NCI-H2171 (cell line): ENCODE results near the gene APMAP.

Experiments used
- DNase-seq: peaks from one replicate; lab custom pipeline; 2025; lab: John Stamatoyannopoulos, UW

The APMAP gene

GRCh38 chr20:25024171-25024570 is 31.6 kb upstream of the APMAP start:
- DNase-seq: no peak

- no peak for DNase-seq
These were observed 30.8 kb upstream of the APMAP start for GRCh38 chr20:25023356-25023755.

- no peak for DNase-seq
These were observed 30.1 kb upstream of the APMAP start for GRCh38 chr20:25022680-25023079.

GRCh38 chr20:25021336-25021735 is 28.8 kb upstream of the APMAP start:
- DNase-seq: no peak

- DNase-seq: no peak
These were observed 28.4 kb upstream of the APMAP start for GRCh38 chr20:25020901-25021301.

- no peak for DNase-seq
These were observed 27.8 kb upstream of the APMAP start for GRCh38 chr20:25020345-25020744.

- no peak for DNase-seq
These were observed 27.0 kb upstream of the APMAP start for GRCh38 chr20:25019381-25020155.

GRCh38 chr20:25018841-25019240 is 26.3 kb upstream of the APMAP start:
- no peak for DNase-seq

GRCh38 chr20:25018425-25018824 is 25.9 kb upstream of the APMAP start:
- DNase-seq: no peak

- peak; percentile 87 for DNase-seq
These were observed 24.8 kb upstream of the APMAP start for GRCh38 chr20:25017257-25017803.

- DNase-seq: no peak
These were observed 23.9 kb upstream of the APMAP start for GRCh38 chr20:25016471-25016870.

- no peak for DNase-seq
These were observed 23.4 kb upstream of the APMAP start for GRCh38 chr20:25015986-25016385.

GRCh38 chr20:25014816-25015215 is 22.3 kb upstream of the APMAP start:
- no peak for DNase-seq

GRCh38 chr20:25013478-25014380 is 21.2 kb upstream of the APMAP start:
- no peak for DNase-seq

GRCh38 chr20:25012616-25013189 is 20.2 kb upstream of the APMAP start:
- DNase-seq: no peak

GRCh38 chr20:25011831-25012241 is 19.3 kb upstream of the APMAP start:
- DNase-seq: no peak

- no peak for DNase-seq
These were observed 18.7 kb upstream of the APMAP start for GRCh38 chr20:25011261-25011660.

- no peak for DNase-seq
These were observed 16.9 kb upstream of the APMAP start for GRCh38 chr20:25009218-25010145.

GRCh38 chr20:25008388-25009217 is 16.1 kb upstream of the APMAP start:
- no peak for DNase-seq

- no peak for DNase-seq
These were observed 15.1 kb upstream of the APMAP start for GRCh38 chr20:25007491-25008305.
